ENCODE results near the gene LIPT2.

LIPT2 gene

DNA sequence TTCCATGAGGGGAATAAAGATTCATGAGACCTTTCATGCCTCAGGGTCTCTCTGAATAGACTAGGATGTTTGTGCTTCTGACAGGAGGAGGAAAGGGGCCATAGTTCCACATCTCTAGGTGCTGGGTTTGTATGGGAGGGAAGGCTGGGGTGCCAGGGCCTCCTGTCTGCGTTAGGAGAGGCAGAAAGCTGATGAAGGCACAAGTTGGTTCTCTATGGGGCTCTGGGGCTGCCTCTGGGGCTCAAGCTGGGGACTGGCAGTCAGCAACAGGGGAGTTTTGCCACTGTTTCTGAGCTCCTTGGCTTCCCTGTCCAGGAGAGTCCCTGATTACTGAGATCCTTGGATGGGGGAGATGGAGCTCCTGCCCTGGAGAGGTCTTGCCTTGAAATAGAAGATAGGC lies 30.3 kb downstream of the LIPT2 start:
- DNase-seq = no peak

GRCh38 chr11:74462631-74463030 lies 30.9 kb downstream of the LIPT2 start:
- DNase-seq = no peak

DNA sequence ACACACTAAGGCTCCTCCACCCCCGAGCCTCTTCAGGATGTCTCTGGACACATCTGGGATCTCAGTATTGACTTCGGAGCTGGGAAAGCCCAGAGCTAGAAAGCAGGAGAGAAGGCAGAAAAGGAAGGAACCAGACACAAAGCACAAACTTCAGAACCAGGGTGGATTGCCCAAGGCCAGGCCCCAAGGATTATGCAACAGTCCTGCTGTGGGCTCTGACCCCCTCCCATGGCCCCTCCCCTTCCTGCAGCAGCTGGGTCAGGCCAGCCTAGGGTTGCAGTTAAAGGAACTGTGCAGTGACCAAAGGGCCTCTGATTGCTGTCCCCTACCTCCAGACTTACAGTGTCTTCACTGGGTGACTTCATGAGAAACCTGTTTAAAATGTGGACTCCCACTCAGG lies 31.5 kb downstream of the LIPT2 start:
- DNase-seq = no peak

GRCh38 chr11:74460481-74461154 lies 32.9 kb downstream of the LIPT2 start:
- no peak for DNase-seq

GRCh38 chr11:74460065-74460464 lies 33.5 kb downstream of the LIPT2 start:
- DNase-seq = no peak

DNA sequence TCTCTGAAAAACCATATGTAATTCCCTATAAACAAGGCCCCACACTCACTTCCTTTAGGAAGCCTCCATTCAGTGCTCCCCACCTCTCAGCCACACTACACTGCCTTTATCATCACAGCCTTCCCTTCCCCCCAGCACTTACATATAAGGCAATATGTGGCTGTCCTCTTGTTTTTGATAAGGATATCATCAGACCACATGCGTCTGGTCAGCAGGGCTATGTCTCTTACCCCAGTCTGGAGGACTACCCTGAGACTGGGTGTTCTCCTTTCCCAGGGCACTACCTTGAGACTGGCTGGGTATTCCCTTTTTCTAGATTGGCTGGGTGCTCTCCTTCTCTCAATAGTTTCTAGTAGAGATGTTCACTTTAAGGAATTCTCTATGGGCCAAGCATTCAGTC lies 33.9 kb downstream of the LIPT2 start:
- DNase-seq = no peak

GRCh38 chr11:74457356-74457755 lies 36.2 kb downstream of the LIPT2 start:
- no peak for DNase-seq

DNA sequence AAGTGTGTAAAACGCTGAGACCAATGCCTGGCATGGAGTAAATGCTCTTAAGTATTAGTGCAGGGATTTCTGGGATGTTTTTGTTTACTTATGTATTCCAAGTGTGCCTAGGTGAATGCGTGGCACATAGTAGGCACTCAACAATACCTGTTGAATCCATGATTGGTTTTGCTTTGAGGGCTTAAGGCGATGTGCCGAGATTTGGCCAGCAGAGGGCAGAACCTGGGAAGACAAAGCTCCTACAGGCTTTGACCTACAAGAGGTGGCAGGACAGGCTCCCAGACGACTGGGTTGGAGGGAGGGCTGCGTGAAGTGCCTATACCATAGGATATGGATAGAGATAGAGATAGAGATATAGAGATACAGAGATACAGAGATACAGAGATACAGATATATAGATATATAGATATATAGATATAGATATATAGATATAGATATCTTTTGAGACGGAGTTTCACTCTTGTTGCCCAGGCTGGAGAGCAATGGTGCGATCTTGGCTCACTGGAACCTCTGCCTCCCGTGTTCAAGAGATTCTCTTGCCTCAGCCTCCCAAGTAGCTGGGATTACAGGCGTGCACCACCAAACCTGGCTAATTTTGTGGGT lies 40.0 kb downstream of the LIPT2 start:
- DNase-seq = peak; percentile 26

DNA sequence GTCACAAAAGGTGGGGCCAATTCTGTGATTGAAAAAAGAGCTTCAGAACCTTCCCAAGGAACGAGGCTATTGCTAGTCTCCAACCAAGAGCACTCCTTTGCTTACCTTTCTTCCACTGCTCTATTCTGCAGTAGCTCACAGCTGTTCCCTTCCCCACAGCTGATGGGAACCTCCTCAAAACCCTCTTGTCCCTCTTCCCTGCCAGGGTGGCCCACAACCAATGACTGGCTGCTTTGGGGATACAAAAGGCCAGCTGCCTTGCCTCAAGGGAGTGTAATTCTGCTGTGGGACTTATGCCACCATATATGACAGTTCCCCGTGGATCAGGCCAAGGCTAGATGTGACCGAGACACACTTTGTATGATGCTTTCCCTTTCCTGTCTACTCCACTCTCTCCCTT lies 41.2 kb downstream of the LIPT2 start:
- DNase-seq = no peak

- DNase-seq = no peak
Measured at GRCh38 chr11:74450318-74450717, 43.2 kb downstream of the LIPT2 start.

DNA sequence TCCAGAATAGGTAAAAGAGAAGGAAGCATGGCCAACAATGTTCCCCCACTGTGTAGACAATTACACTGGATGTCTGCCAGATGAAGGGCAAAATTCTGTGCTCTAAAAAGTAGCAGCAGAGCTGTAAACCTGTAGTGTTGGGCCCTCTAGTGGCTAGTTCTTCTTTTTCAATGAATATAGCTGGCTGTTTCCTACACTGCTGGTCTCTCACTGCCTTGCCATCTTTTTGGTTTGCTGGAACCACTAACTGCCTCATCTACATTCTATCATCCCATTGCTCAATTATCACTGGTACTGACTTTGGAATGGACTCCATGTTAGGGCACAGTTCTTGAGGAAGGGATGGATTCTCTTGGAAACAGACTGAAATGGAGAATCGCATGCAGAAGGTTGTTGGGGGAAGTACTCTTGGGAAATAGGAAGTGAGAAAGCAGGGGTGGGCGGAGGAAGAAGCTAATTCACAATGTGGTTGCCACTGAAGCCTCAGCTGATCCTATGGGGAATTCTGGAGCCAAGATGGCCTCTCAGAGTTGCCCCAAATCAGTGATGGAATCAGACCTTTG lies 44.1 kb downstream of the LIPT2 start:
- peak; percentile 87 for DNase-seq

GRCh38 chr11:74447720-74448119 lies 45.8 kb downstream of the LIPT2 start:
- no peak for DNase-seq

DNA sequence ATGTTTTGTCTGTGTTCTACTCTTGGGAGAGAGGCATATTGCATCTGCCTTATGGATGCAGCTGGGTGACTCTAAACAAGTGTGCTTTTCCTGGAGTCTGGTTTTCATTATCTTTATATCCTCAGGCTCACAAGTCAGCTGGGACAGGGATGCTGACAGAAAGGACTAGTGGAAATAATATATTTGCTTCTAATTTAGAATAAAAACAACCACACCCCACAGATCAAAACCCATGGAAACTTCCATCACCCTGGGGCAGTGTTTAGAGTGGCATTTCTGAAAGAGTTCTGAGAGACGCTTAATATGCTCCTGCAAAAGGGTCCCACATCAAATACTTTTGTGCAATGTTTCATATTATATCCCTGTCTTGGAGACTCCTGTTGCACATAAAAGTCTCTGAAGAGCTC lies 47.0 kb downstream of the LIPT2 start:
- DNase-seq = no peak

DNA sequence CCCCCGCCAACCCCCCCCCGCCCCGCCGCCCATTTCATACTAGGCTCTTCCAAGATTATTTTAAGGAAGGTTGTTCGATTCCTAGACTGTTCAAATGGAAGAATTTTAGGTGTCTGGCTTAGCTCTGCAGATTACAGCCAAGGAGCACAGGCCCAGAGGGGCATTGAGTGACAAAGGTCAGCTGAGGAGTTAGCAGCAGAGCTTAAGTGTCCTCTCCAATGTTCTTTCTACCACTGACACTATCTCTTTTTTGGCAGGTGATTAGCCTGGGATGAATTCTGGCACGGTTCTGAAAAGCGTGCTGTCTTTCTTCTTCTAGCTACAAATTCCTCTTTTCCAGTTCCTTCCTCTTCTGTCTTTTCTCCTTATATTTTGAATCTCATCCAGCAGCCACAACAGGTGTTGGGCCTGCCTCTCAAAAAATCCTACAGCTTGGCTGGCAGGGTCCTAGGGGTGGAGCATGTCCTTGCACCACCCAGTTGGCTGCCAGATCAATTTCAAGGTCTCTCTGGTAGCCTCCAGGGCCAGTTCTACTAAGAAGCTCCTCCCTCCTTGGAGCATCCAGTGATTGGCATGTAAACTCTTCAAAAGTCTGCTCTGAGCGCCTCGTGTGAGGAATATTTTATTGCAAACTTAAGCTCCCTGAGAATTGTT lies 49.2 kb downstream of the LIPT2 start:
- DNase-seq = no peak

DNA sequence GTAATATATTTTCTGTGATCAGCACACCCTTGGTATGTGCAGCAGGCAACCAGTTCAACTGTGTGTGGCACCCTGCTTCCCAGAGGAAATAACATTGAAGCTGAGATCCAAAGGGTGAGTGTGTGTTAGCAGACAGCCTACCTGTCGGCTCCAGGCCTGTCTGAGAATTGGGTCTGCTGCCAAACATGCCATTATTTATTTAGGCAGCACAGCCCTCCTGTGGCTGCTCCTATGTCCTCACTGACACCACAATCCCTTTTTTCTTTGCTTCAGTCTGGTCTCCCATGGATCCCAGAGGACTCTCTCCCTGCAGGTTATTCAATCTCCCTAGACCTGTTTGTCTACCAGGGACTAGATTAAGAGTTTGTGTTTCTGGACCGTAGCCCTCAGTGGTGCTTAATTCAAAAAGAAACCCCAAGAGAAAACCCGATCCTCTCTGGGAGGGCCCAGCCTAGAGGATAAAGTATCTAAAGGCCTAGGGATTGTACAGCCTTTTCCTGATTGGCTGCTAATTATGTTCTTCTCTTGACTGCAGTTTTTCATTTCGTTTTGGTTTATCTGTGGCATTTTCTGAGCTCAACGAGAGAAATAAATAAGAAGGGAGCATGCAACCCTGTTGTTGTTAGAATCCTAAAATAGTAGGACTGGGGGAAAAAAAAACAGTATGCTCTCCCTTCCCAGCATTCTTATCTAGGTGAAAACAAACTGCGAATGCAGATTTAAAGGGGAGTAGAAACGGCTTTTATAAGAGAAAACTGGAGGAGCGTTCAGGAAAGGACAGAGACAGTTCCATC lies 50.3 kb downstream of the LIPT2 start:
- peak; percentile 47 for DNase-seq

DNA sequence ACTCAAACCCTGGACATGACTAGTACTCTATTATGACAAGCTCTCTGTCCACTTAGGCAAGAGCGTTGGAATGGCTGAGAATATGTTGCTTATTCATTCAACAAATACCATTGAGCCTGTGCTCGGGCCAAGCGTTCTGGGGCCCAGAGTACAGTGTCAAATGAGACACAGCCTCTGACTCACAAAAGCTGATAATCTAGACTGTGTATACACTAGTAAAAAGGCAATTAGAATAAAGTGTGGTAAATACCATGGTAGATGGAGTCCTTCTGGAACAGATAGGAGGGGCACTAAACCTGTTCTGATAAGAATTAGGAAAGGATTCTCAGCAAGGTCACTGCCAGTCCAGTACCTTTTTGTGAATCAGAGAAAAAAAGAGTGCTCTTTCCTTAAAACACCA lies 50.9 kb downstream of the LIPT2 start:
- DNase-seq = no peak
